ENCODE results near the gene OR8B8. TPM values are rescaled to one million over a fixed set of nuclear protein-coding genes. Genes with fewer than 3 reads are reported as not detected.
"Not testable (repeated sequence)": the region's sequence is repeated elsewhere in the genome, so short reads cannot be mapped to it uniquely, and the experiment has no call there.

Gene OR8B8, protein sequence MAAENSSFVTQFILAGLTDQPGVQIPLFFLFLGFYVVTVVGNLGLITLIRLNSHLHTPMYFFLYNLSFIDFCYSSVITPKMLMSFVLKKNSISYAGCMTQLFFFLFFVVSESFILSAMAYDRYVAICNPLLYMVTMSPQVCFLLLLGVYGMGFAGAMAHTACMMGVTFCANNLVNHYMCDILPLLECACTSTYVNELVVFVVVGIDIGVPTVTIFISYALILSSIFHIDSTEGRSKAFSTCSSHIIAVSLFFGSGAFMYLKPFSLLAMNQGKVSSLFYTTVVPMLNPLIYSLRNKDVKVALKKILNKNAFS
- total RNA-seq, result not detected
- long read RNA-seq, result 0 reads

DNA sequence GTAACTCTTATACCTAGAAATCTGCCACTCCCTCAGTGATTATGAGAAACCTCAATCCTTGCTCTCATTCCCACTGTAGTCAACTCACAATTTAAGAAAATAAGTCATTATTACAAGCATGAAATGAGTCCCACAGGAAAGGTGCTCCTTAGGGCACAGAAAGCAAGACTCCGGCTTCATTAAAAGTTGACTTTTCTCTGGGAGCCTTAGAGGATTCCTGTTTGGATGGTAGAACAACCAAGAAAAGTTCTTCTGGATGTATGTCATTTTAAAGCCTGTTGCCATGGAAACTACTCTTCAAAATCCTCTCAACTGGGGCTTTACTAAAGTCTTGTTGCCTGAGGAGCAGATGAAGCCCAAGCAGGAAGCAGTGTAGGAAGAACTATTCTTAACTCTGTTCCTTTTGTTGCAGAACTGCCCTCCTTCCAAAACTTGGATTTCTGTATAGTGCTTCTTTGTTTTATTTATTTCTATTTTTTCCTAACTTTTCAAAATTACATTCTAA lies at the start of gene OR8B8:
Gene OR8B8 (minus strand): TSS at position 51 of the 505 bp plus-strand sequence. CDS start 4,611 bp downstream, outside the sequence.
- DNase-seq (ENCODE audit: low spot score), result no peak

DNA sequence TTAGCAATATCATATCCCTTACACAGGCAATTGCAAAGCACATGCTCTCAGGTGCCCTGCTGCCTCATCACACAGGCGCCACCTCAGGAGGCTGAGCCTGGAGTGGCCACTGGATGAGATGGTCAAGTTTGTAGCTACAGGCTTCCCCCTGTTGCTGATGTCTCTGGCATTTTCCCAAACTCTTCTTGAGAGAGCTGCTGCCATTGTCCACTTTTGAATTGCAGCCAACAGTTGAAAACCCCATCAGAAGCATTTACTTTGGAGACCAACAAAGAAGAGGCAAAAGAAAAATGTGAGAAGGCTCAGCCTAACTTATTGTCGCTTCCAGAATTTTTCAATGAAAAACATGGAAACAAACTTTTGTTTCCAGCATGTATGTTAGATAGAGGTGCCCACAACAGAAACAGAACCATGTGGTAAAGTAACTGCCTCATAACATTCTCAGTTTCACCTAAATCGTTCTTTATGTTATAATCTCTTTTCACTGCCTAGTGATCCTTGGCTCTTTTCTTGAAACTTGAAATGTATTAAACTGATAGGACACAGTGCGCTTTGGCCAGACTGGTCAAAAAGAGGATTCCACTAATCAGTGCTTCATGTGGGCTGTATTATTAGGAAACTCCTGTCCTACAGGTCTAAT lies 47.6 kb upstream of the OR8B8 start:
- DNase-seq (ENCODE audit: low spot score), result no peak

DNA sequence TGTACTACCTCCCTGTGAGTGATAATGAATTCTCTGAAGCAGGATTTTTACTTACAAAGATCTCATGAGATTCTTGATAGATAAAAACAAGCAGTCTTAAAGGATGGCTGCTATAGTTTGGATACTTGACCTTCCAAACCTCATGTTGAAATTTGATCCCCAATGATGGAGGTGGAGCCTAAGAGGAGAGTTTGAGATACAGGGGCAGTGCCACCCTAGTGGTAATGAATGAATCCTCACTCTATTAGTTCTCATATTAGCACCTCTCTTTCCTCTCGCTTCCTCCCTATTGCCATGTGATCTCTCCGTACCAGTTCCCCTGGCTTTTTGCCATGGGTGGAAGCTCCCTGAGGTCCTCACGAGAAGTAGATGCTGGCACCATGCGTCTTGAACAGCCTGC lies 37.9 kb upstream of the OR8B8 start:
- no peak for DNase-seq (ENCODE audit: low spot score)

DNA sequence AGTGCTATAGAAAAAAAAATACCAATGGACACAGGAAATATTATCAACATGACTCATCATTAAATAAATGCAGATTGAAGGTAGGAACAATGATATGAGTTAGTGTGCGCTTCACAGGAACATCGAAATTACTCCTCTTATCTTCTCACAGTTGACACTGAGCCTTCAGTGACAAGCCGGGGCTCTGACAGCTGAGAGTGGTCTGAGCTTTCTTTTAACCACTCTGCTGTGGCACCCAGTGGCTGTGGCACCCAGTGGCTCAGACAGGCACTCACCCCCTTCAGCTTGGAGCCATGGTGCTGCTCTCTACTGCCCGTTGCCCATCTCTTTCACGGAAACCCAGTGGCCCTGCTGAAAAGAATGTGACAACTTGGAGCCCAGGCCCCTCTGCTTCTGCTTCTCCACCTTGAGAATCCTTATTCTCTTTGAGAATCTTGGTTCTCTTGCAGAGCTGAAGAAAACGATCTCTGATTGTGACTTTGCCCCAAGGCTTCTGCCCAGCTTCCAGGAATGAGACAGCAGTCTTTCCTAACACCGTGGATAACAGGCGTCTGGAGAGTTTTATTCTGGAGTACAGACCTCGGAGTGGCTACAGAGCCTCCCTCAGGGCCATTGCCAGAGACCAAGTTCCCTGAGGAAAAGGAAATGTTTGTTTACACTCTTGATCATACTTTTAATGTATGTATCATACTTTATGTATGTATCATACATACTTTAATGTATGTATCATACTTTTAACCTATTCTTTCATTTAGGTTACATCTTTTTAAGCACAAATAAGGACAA lies 37.1 kb upstream of the OR8B8 start:
- DNase-seq (ENCODE audit: low spot score), result no peak

DNA sequence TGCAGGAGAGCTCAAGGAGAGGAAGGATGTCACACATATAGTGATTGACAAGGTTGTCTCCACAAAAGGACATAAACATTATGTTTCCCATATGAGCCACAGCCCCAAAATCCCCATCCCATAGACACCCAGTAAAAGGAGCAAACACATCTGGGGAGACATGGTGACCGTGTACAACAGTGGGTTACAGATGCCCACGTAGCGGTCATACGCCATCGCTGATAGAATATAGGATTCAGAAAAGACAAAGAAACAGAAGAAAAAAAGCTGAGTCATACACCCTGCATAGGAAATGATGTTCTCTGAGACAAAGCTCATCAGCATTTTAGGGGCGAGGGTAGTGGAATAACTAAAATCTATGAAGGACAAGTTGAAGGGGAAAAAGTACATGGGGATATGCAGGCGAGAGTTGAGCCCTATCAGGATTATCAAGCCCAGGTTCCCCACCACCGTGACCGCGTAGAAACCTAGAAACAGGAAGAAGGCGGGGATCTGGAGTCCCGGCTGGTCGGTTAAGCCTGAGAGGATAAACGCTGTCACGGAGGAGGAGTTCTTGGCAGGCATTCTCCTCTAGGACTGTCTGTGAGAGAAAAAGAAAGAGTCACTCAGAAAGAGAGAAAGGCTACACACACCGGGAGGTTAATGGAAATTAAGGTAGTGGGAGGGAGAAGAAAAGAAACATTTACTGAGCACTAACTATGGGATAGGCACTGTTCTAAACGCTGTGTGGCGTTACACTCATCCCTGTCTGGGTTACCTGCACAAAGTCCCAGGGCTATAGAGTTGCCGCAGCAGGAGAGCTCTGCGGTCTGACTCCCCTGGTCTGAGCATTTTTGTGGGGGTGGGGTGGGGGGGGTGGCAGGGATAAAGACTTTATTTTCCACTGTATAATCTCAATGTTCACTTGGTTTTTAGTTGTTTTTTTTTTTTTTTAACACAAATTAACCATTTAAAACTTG lies 36.1 kb upstream of the OR8B8 start:
- DNase-seq (ENCODE audit: low spot score), result no peak

DNA sequence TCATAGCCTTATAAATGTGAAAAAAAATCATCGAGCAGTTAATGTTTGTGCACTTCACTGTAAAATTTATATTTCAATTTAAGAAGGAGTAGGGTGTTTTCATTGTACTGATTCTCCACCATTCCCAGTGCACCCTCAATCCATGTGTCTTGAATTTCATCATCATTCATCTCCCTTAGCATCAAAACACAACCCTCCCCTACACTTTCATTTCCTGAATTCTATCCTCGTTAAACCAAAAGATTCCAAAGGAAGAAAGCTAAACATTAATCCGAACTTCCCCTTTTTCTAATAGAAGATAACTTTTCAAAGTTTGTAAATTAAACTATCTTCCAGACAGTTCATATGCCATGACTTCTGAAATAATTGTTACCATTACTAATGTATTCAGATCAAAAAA lies 34.1 kb upstream of the OR8B8 start:
- no peak for DNase-seq (ENCODE audit: low spot score)

DNA sequence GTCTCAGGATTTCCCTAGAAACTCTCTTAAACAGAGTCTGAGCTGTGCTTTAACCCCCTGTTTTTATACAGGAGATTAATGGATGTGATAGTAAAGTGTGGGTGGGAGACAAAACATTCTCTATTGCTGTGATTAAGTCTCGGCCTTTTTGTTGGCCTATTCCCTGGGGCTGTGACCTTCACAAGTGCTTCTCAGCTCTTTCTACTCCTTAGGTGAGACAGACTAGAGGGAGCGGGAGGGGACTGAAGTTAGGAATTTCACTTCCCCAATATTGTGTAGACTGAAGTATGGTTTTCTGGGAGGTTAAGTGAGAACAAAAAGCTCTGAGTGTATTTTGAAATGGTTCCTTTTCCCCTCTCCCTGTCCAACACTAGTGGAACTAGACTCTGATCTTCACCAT lies 29.8 kb upstream of the OR8B8 start:
- DNase-seq (ENCODE audit: low spot score), result no peak

DNA sequence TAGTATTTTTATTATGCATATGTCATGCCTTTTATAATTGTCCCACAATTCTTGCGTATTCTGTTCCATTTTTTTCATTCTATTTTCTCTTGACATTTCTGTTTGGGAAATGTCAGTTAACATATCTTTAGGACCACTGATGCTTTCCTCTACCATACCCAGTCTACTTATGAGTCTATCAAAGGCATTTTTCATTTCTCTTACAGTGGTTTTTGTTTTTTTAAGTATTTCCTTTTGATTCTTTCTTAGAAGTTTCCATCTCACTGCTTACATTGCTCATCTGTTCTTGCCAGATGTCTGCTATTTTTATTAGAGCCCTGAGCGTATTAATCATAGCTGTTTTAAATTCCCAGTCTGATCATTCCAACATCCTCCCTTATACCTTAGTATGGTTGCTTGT lies 29.3 kb upstream of the OR8B8 start:
- DNase-seq (ENCODE audit: low spot score), result no peak

DNA sequence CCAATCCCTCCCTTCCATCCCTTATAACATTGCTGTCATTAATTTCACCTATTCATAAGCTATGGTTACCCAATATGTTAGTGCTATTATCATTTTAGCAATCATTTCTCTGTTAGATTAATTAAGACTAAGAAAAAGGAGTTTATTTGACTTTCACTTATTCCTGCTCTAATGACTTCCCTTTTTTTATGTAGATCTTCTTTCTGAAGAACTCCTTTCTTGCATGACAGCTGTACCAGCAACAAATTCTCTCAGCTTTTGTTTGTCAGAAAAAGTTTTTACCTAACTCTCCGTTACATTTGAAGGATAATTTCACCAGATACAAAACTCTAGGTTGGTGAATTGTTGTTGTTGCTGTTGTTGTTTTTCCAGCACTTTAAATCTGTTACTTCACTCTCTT lies 28.6 kb upstream of the OR8B8 start:
- DNase-seq (ENCODE audit: low spot score), result no peak

DNA sequence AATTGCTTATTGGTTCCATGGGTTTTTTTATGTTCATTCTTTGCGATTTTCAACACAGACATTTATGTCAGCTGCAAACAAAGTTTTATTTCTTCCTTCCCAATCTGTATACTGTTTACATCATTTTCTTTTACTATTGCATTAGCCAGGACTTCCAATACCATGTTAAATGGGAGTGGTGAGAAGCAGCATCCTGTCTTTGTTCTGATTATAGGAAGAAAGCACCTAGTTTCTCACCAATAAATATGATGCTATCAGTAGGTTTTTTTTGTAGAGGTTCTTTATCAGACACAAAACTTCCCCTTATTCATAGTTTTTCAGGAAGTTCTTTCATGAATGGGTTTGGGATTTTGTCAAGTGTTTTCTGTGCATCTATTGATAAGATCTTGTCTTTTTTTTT lies 28.0 kb upstream of the OR8B8 start:
- no peak for DNase-seq (ENCODE audit: low spot score)

DNA sequence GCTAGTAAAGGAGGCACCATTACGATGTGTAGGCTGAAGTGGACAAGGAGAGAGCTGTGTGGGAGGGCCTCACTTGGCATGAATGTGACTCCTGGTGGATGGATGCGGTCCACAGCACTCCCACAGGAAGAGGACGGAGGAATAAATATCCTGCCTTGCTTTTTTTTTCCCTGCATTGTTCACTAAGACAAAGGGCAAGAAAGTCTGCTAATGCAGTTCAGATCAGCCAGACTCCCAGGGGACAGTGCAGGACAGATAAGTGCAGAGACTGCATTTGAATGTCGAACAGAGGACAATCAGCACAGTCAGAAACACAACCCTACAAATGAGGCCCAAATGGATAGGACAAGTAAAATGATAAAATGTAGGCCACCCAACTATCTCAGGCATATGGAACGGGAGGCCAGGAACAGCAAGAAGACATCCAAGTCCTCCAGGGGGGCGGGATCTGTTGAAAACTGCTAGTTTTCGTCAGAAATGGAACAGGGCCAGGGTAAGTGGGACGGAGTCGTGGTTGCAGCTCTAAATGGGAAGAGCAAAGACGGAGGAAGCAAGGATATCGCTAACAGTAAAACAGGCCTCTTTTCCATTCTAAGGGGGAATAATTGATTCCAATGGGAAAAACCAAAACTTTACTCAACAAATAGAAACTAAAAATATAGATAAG lies 25.2 kb upstream of the OR8B8 start:
- no peak for DNase-seq (ENCODE audit: low spot score)

DNA sequence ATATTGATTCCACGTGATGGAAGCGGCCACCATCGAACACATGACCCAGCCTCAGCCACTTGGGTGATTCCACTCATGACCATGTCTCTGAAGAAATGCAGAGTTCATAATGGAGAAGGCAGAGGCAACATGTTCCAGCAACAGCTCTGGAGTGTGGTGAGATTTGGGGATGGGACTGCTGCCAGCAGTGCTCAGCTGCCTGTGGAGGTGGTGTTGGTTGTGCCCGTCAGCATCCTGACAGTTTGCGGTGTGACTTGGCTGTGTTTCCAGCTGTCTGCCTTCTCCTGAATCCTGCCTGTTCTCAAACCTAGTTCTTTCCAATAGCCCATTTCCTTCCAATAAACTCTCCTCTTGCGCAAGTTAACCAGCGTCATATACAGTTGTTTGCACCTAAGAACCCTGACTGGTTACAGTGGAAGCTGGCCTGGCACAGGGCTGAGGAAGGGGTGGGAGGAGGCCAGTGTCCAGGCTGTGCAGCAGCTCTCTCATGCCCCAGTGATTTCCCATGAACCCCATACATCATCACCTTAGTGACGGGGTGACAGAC lies 22.0 kb upstream of the OR8B8 start:
- no peak for DNase-seq (ENCODE audit: low spot score)

DNA sequence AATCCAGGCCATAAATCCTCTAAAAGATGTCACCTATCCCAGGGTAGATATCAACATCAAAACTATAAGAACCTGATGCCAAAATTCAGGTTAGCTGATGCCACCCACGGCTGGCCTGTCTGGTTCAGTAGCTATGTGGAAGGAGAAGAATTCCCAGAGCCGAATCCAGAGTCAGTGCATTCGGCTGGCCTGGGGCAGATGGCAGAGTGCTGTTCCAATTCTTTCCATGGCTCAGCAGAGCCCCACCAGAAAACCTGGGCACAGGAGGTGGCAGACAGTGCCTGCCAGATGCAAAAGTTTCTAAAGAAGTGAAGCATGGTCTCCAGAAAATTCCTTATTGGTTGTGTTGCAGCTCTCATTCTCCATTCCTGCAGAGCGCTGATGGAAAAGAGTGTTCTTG lies 19.9 kb upstream of the OR8B8 start:
- no peak for DNase-seq (ENCODE audit: low spot score)

DNA sequence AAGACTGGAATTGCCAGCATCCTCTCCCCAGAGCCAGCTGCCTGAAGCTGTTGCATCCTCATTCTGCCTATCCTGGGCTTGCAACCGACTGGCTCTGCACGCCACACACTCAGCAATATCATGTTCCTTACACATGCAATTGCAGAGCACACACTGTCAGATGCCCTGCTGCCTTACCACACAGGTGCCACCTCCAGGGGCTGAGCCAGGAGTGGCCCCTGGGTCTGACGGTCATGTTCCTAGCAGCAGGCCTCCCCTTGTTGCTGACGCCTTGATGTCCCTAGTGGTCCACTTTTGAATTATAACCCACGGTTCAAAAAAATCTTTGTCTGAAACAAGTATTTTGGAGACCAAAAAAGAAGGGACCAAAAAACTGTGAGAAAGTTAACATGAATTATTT lies 18.5 kb upstream of the OR8B8 start:
- no peak for DNase-seq (ENCODE audit: low spot score)

DNA sequence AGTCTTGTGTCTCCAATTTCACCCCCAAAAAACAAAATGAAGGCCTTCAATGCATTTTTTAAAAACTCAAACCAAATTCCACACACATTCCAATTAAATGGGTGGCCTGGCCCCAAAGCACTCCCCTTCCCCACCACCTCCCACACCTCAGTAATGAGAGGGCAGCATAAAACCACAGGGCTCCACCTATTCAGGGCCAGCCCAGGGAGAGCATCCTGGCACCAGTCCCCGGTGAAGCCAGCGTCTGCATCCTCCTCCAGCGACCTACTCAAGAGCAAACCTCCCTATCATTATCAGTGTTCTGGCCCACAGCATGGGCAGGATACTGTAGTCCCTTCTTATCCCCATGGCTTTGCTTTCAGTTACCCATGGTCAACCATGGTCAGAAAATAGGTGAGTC lies 17.8 kb upstream of the OR8B8 start:
- no peak for DNase-seq (ENCODE audit: low spot score)

DNA sequence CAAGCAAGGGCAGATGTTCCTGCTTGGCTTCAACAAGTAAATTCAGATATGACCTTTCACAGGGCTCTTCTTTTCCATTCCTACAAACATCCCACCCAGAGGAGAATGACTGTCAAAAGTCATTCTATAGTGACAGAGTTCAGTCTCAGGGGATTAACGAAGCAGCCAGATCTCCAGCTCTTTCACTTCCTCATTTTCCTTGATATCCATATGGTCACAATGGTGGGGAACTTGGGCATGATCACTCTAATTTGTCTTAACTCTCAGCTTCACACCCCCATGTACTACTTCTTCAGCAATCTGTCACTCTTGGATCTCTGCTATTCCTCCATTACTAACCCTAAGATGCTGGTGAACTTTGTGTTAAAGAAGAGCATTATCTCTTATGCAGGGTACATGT lies 15.0 kb upstream of the OR8B8 start:
- no peak for DNase-seq (ENCODE audit: low spot score)

DNA sequence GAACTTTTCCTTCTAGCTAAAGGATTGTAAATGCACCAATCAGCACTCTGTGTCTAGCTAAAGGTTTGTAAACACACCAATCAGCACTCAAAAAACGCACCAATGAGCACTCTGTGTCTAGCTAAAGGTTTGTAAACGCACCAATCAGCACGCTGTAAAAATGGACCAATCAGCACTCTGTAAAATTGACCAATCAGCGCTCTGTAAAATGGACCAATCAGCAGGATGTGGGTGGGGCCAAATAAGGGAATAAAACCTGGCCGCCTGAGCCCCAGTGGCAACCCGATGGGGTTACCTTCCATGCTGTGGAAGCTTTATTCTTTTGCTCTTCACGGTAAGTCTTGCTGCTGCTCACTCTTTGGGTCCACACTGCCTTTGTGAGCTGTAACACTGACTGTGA lies 13.9 kb upstream of the OR8B8 start:
- DNase-seq (ENCODE audit: low spot score), result not testable (repeated sequence)

DNA sequence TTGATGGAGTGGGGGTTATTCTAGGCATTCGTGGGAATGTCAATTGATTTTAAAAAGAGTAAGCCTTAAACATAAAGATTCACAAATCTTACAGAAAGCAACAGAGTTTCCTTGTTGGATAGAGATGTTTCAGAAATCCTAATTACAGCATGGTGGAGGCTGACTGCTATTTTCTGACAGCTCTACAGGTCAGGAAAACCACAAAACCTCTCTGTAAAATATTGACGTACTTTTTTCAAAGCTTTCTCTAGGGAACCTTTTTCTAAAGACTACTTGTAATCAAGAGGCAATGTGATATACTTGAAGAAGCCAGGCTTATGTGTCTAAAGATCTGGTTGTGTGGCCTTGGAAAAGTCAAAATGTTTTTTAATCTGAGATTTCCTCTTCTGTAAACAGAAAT lies 9.1 kb upstream of the OR8B8 start:
- DNase-seq (ENCODE audit: low spot score), result no peak

DNA sequence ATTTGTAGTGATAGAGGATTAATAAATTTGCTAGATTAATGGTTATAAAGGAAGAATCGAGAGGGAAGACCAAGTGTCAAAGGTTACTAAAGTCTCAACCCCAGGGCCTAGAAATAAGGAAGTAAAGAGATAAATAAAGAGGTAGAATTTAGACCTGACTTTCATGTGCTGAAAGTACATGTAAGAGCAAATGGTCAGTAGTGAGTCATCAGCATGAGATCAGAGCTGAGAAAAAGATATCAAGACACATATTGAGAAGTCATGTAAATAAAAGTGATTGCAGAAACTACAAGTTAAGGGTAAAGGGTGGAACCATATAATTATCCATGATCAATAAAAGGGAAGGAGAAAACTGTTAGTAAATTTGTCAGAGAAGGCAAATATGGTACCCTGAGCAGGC lies 1.4 kb upstream of the OR8B8 start:
- DNase-seq (ENCODE audit: low spot score), result no peak

DNA sequence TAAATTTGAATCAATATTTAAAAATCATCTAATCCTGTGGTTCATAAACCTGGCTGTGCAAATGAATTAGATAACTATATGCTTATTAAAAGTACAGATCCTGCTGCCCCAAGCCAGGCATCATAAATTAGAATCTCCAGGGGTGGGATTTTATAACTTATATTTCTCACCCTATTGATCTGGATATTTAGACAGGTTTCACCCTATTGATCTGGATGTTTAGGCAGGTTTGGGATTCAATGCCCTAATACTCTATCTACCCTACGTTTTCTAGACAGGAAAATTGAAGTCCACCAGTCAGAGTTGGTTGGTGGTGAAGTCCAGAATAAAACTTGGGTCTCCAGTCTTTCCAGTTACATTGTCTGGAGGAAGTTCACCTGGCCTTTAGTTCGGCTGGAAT lies 2.6 kb downstream of the OR8B8 start:
- no peak for DNase-seq (ENCODE audit: low spot score)
